T-helper 1 cell treated with Interleukin-12 subunit alpha and Interleukin-12 subunit beta and Interleukin-4 antibody, amounts not matched to agents 30 μg/mL and 1 μg/mL, for 36 hours (primary cell): ENCODE data around the gene RDH8.
"Not testable (repeated sequence)": the region's sequence is repeated elsewhere in the genome, so short reads cannot be mapped to it uniquely, and the experiment has no call there.

ENCODE experiments used
- H3K27ac Mint-ChIP-seq: one replicate; pipeline ENCODE4 v1.8.0; 2021; ENCODE audit warnings: mild to moderate bottlenecking, mixed read lengths
- H3K27me3 Mint-ChIP-seq: one replicate; pipeline ENCODE4 v1.8.0; 2021; ENCODE audit warnings: low read depth, mixed read lengths
- H3K36me3 Mint-ChIP-seq: one replicate; pipeline ENCODE4 v1.8.0; 2021; ENCODE audit warnings: low read depth, mixed read lengths
- H3K4me1 Mint-ChIP-seq: one replicate; pipeline ENCODE4 v1.8.0; 2021; ENCODE audit warnings: low read depth, mixed read lengths
- H3K4me3 Mint-ChIP-seq: one replicate; pipeline ENCODE4 v1.8.0; 2021; ENCODE audit warnings: mild to moderate bottlenecking, moderate library complexity, mixed read lengths
- H3K9me3 Mint-ChIP-seq: one replicate; pipeline ENCODE4 v1.8.0; 2021; ENCODE audit warnings: mixed read lengths

Gene RDH8

GRCh38 chr19:10011974-10012373 is 1.3 kb upstream of the RDH8 start:
- H3K36me3 Mint-ChIP-seq, result peaks cover 3% of the 10 kb centered on the region
- no peak overlapping the region for H3K4me3 Mint-ChIP-seq
- H3K9me3 Mint-ChIP-seq, result no peaks in the 10 kb centered on the region
- peaks cover 4% of the 10 kb centered on the region for H3K4me1 Mint-ChIP-seq
- no peak overlapping the region for H3K27ac Mint-ChIP-seq
- peaks cover 55% of the 10 kb centered on the region for H3K27me3 Mint-ChIP-seq

GRCh38 chr19:10013834-10014618 is 743 bp downstream of the RDH8 start:
- Mint-ChIP-seq H3K4me3 (no peak overlapping the region), H3K36me3 (peaks cover 3% of the 10 kb centered on the region), H3K9me3 (no peaks in the 10 kb centered on the region), H3K27ac (no peak overlapping the region), H3K27me3 (peaks cover 37% of the 10 kb centered on the region), H3K4me1 (peaks cover 4% of the 10 kb centered on the region)

GRCh38 chr19:10018263-10018662 is 5.0 kb downstream of the RDH8 start:
- no peaks in the 10 kb centered on the region for H3K36me3 Mint-ChIP-seq
- no peak overlapping the region for H3K27ac Mint-ChIP-seq
- H3K27me3 Mint-ChIP-seq, result peaks cover 13% of the 10 kb centered on the region
- H3K4me3 Mint-ChIP-seq, result no peak overlapping the region
- no peaks in the 10 kb centered on the region for H3K4me1 Mint-ChIP-seq
- H3K9me3 Mint-ChIP-seq, result no peaks in the 10 kb centered on the region

GRCh38 chr19:10018786-10019185 is 5.5 kb downstream of the RDH8 start:
- Mint-ChIP-seq H3K4me1 (no peaks in the 10 kb centered on the region), H3K27me3 (peaks cover 8% of the 10 kb centered on the region), H3K9me3 (no peaks in the 10 kb centered on the region), H3K36me3 (no peaks in the 10 kb centered on the region), H3K4me3 (no peak overlapping the region), H3K27ac (no peak overlapping the region)

GRCh38 chr19:10019246-10019645 is 6.0 kb downstream of the RDH8 start:
- no peaks in the 10 kb centered on the region for H3K36me3 Mint-ChIP-seq
- H3K27ac Mint-ChIP-seq, result no peak overlapping the region
- no peaks in the 10 kb centered on the region for H3K9me3 Mint-ChIP-seq
- H3K4me3 Mint-ChIP-seq, result no peak overlapping the region
- H3K27me3 Mint-ChIP-seq, result peaks cover 3% of the 10 kb centered on the region
- no peaks in the 10 kb centered on the region for H3K4me1 Mint-ChIP-seq

- H3K36me3 Mint-ChIP-seq, result no peaks in the 10 kb centered on the region
- no peaks in the 10 kb centered on the region for H3K4me1 Mint-ChIP-seq
- H3K9me3 Mint-ChIP-seq, result no peaks in the 10 kb centered on the region
- H3K27me3 Mint-ChIP-seq, result peaks cover 3% of the 10 kb centered on the region
- H3K4me3 Mint-ChIP-seq, result no peak overlapping the region
- H3K27ac Mint-ChIP-seq, result no peak overlapping the region
Measured at GRCh38 chr19:10020851-10021250, 7.6 kb downstream of the RDH8 start.

- Mint-ChIP-seq H3K9me3 (no peaks in the 10 kb centered on the region), H3K27me3 (peaks cover 9% of the 10 kb centered on the region), H3K36me3 (no peaks in the 10 kb centered on the region), H3K27ac (no peak overlapping the region), H3K4me3 (no peak overlapping the region), H3K4me1 (no peaks in the 10 kb centered on the region)
Measured at GRCh38 chr19:10021446-10021845, 8.2 kb downstream of the RDH8 start.

GRCh38 chr19:10021863-10022262 is 8.6 kb downstream of the RDH8 start:
- Mint-ChIP-seq H3K36me3 (no peaks in the 10 kb centered on the region), H3K27ac (no peak overlapping the region), H3K27me3 (peaks cover 13% of the 10 kb centered on the region), H3K4me1 (no peaks in the 10 kb centered on the region), H3K4me3 (no peak overlapping the region), H3K9me3 (no peaks in the 10 kb centered on the region)

GRCh38 chr19:10023096-10023495 is 9.8 kb downstream of the RDH8 start:
- H3K36me3 Mint-ChIP-seq, H3K4me3 Mint-ChIP-seq, H3K9me3 Mint-ChIP-seq, H3K27ac Mint-ChIP-seq, H3K4me1 Mint-ChIP-seq: not testable (repeated sequence)
- H3K27me3 Mint-ChIP-seq, result peaks cover 17% of the 10 kb centered on the region

- Mint-ChIP-seq H3K9me3 (no peaks in the 10 kb centered on the region), H3K27ac (no peak overlapping the region), H3K36me3 (no peaks in the 10 kb centered on the region), H3K4me3 (no peak overlapping the region), H3K4me1 (peaks cover 5% of the 10 kb centered on the region), H3K27me3 (peaks cover 17% of the 10 kb centered on the region)
Measured at GRCh38 chr19:10026744-10027143, 13.5 kb downstream of the RDH8 start.

GRCh38 chr19:10027158-10027997 is 14.1 kb downstream of the RDH8 start:
- Mint-ChIP-seq H3K4me1 (peaks cover 5% of the 10 kb centered on the region), H3K27ac (no peak overlapping the region), H3K4me3 (no peak overlapping the region), H3K27me3 (peaks cover 20% of the 10 kb centered on the region), H3K9me3 (no peaks in the 10 kb centered on the region), H3K36me3 (no peaks in the 10 kb centered on the region)

GRCh38 chr19:10033614-10034013 is 20.3 kb downstream of the RDH8 start:
- Mint-ChIP-seq H3K27ac (no peak overlapping the region), H3K36me3 (no peaks in the 10 kb centered on the region), H3K27me3 (peaks cover 14% of the 10 kb centered on the region), H3K4me3 (no peak overlapping the region), H3K9me3 (no peaks in the 10 kb centered on the region), H3K4me1 (no peaks in the 10 kb centered on the region)

- Mint-ChIP-seq H3K9me3 (no peaks in the 10 kb centered on the region), H3K4me1 (no peaks in the 10 kb centered on the region), H3K27me3 (peaks cover 20% of the 10 kb centered on the region), H3K27ac (no peak overlapping the region), H3K36me3 (no peaks in the 10 kb centered on the region), H3K4me3 (no peak overlapping the region)
Measured at GRCh38 chr19:10036601-10037071, 23.4 kb downstream of the RDH8 start.

GRCh38 chr19:10037367-10037766 is 24.1 kb downstream of the RDH8 start:
- Mint-ChIP-seq H3K27me3 (peaks cover 17% of the 10 kb centered on the region), H3K36me3 (no peaks in the 10 kb centered on the region), H3K4me1 (no peaks in the 10 kb centered on the region), H3K9me3 (no peaks in the 10 kb centered on the region), H3K4me3 (no peak overlapping the region), H3K27ac (no peak overlapping the region)

GRCh38 chr19:10037809-10038208 is 24.5 kb downstream of the RDH8 start:
- H3K27me3 Mint-ChIP-seq, result peaks cover 15% of the 10 kb centered on the region
- no peaks in the 10 kb centered on the region for H3K4me1 Mint-ChIP-seq
- H3K4me3 Mint-ChIP-seq, result no peak overlapping the region
- H3K9me3 Mint-ChIP-seq, result no peaks in the 10 kb centered on the region
- no peak overlapping the region for H3K27ac Mint-ChIP-seq
- no peaks in the 10 kb centered on the region for H3K36me3 Mint-ChIP-seq
